Adrenal gland (tissue), 12 donors: ENCODE measurements around the gene GABRB3. TPM values are rescaled to one million over a fixed set of nuclear protein-coding genes. Genes with fewer than 3 reads are reported as not detected.

ENCODE experiments used
- DNase-seq, 7 donors: peaks; one replicate each; pipeline ENCODE4 v3.0.0-alpha.2; 2019 to 2020
- H3K27ac ChIP-seq, 5 donors: fragments of 200-600 bp; sonication (generic) in 4 of 5; 1 replicate in 3 of 5; 2 replicates in 2 of 5; pipeline versions ENCODE4 v1.5.1 to v1.8.0; 2016 to 2020; ENCODE audit warnings: mild to moderate bottlenecking in 1 of 5
- H3K27me3 ChIP-seq: fragments of 200-600 bp; 2 replicates; pipeline ENCODE4 v1.8.0; 2021
- H3K36me3 ChIP-seq, 2 donors: fragments of 200-600 bp; replicated peaks in 1 of 2; 1 replicate in 1 of 2; 2 replicates in 1 of 2; pipeline versions ENCODE4 v1.5.1 to v1.8.0; 2018 to 2022
- H3K4me1 ChIP-seq, 2 donors: fragments of 200-600 bp; replicated peaks in 1 of 2; 1 replicate in 1 of 2; 2 replicates in 1 of 2; pipeline versions ENCODE4 v1.5.1 to v1.8.0; 2018 to 2021
- H3K4me3 ChIP-seq, 4 donors: fragments of 200-600 bp; sonication (generic) in 3 of 4; one replicate each; pipeline ENCODE4 v1.5.1; 2016 to 2018
- H3K9me3 ChIP-seq, 3 donors: fragments of 200-600 bp; sonication (generic) in 1 of 3; replicated peaks in 1 of 3; 1 replicate in 2 of 3; 2 replicates in 1 of 3; pipeline versions ENCODE4 v1.5.1 to v1.8.0; 2016 to 2021
- CTCF ChIP-seq, 6 experiments: fragments of 450-650 bp in 4 of 6; fragments of 200-600 bp in 2 of 6; sonication (generic) in 1 of 6; IDR thresholded peaks; 1 replicate in 5 of 6; 2 replicates in 1 of 6; pipeline versions ENCODE4 v1.5.1 to v1.8.0; 2016 to 2021; ENCODE audit warnings: antibody characterized with exemption in 6 of 6, mild to moderate bottlenecking in 2 of 6, moderate library complexity in 1 of 6
- POLR2A ChIP-seq, 2 donors: fragments of 450-650 bp; IDR thresholded peaks; one replicate each; pipeline ENCODE4 v1.6.1; 2017; ENCODE audit warnings: antibody characterized with exemption in 2 of 2, mild to moderate bottlenecking in 2 of 2, moderate library complexity in 1 of 2
- WGBS, 4 donors: extraction: QIAGEN DNeasy Blood & Tissue Kit in 2 of 4; methylation state at CpG; one replicate each; pipeline versions ENCODE4 v1.1.5 to v1.1.7; 2013 to 2017; 5-methylcytosine and 5-hydroxymethylcytosine counted together
- intact Hi-C, 2 donors: fragments of 100-400 bp; cut with DNase I; formaldehyde crosslinking; loops; one replicate each; pipeline versions ENCODE4 v1.14.1 to v1.15.0; 2022 to 2023
- polyA plus RNA-seq, 3 donors: library from polyadenylated mRNA; stranded (reverse); fragments of 200-250 nt in 2 of 3; fragments of 350-450 nt in 1 of 3; fragmentation: Illumina TruSeq in 1 of 3; extraction: RNeasy Lipid Tissue Mini Kit (QIAGEN cat#74804) in 1 of 3; gene quantifications; one replicate each; pipeline ENCODE4 v1.2.3, GENCODE V29; 2013 to 2014
- total RNA-seq, 9 donors: library from RNA; depleted of rRNA in 4 of 9; stranded (reverse); fragments of >200 nt in 4 of 9; fragments of 120-200 nt in 1 of 9; fragmentation: NEBNext Ultra II Directional in 1 of 9; extraction: Animal tissue kit (Norgen Biotek cat#: 25700) in 1 of 9; gene quantifications; one replicate each; pipeline versions ENCODE4 v1.1.0 to v1.2.4, GENCODE V29; 2013 to 2023
- donor health status: healthy with polysubstance abuse.
- donor health status: Bipolar disorder and iron deficiency.
- donor health status: DM: yes; HTN: yes; CAD: no.
- donor health status: DM: no; HTN: no; CAD: no.
- donor health status: DM: no; HTN: no; CAD: no.
- donor health status: DM: yes; HTN: yes; CAD: no.

Gene GABRB3
- total and polyA plus RNA-seq, 12 donors, result 0.95 to 13.3 (median 2.8) TPM

- Histone ChIP-seq H3K9me3 (no peaks in the 10 kb centered on the region), H3K27me3 (no peaks in the 10 kb centered on the region), H3K27ac (no peak overlapping the region), H3K4me1 (no peaks in the 10 kb centered on the region), H3K4me3 (no peak overlapping the region), H3K36me3 (no peaks in the 10 kb centered on the region)
- DNase-seq, result peak in 1 of 7 donors; percentile 68
- intact Hi-C loops, result no loop called here
- no peak for TF ChIP-seq CTCF (IDR thresholded peaks at IDR 0.05)
- 71 to 80% (median 76%) methylated on average over 9 of the region's 9 CpGs for WGBS, 4 donors
These were observed 33.9 kb downstream of the GABRB3 start for GRCh38 chr15:26738996-26739395.

GRCh38 chr15:26736502-26737248 lies 36.2 kb downstream of the GABRB3 start:
- no peak overlapping the region for H3K4me3 ChIP-seq
- no peak overlapping the region for H3K27ac ChIP-seq
- intact Hi-C loops, result no loop called here
- no peaks in the 10 kb centered on the region for H3K27me3 ChIP-seq
- H3K36me3 ChIP-seq, result no peaks in the 10 kb centered on the region
- DNase-seq, result no peak
- peaks cover 0 to 5% (median 0%) of the 10 kb centered on the region in 3 donors for H3K9me3 ChIP-seq
- no peaks in the 10 kb centered on the region for H3K4me1 ChIP-seq
- WGBS, 4 donors, result 52 to 63% (median 58%) methylated on average over 10 to 11 of the region's 11 CpGs
- TF ChIP-seq CTCF (IDR thresholded peaks at IDR 0.05) (no peak), POLR2A (IDR thresholded peaks at IDR 0.05) (no peak)

GRCh38 chr15:26731965-26732364 lies 40.9 kb downstream of the GABRB3 start:
- H3K9me3 ChIP-seq, result peaks cover 0 to 5% (median 0%) of the 10 kb centered on the region in 3 donors
- intact Hi-C loops, result no loop called here
- no peaks in the 10 kb centered on the region for H3K4me1 ChIP-seq
- 78 to 86% (median 81%) methylated on average over 5 of the region's 5 CpGs for WGBS, 4 donors
- H3K27ac ChIP-seq, result no peak overlapping the region
- H3K27me3 ChIP-seq, result no peaks in the 10 kb centered on the region
- no peak for DNase-seq
- TF ChIP-seq POLR2A (IDR thresholded peaks at IDR 0.05) (no peak), CTCF (IDR thresholded peaks at IDR 0.05) (no peak)
- no peak overlapping the region for H3K4me3 ChIP-seq
- no peaks in the 10 kb centered on the region for H3K36me3 ChIP-seq

GRCh38 chr15:26729581-26729980 lies 43.3 kb downstream of the GABRB3 start:
- Histone ChIP-seq H3K27me3 (no peaks in the 10 kb centered on the region), H3K4me3 (no peak overlapping the region), H3K36me3 (no peaks in the 10 kb centered on the region), H3K27ac (no peak overlapping the region), H3K4me1 (no peaks in the 10 kb centered on the region), H3K9me3 (peaks cover 0 to 5% (median 0%) of the 10 kb centered on the region in 3 donors)
- no peak for DNase-seq
- intact Hi-C loops, result no loop called here
- no peak for TF ChIP-seq CTCF (IDR thresholded peaks at IDR 0.05)
- no peak for TF ChIP-seq POLR2A (IDR thresholded peaks at IDR 0.05)
